ENCODE data around the gene ATF6B.

ATF6B gene

GRCh38 chr6:32173051-32173727 is 45.1 kb upstream of the ATF6B start:
- no peak for DNase-seq (ENCODE audit: low read depth)
- TF ChIP-seq CTCF (IDR thresholded peaks at IDR 0.05; ENCODE audit: low read depth, low read length, missing control alignments), result no peak
- H3K4me3 ChIP-seq (ENCODE audit: low read depth, low read length), result no peak overlapping the region

DNA sequence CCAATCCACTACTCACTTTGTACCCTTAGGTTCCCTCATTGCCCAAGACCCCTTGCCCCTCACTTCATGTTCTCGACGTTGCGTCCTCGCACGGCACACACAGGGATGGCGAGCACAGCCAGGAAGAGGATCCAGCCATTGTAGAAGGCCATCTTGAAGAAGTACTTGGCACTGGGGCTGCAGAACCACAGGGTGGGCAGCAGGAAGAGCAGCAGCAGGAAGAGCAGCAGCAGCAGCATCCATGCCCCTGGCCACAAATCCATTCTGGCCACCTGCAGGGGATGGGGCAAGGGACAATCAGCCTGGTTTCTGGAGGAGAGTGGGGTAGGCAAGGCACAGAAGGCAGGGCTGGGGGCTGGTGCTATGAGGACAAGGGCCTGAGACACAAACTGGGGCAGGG is 43.2 kb upstream of the ATF6B start:
- no peak for TF ChIP-seq CTCF (IDR thresholded peaks at IDR 0.05; ENCODE audit: low read depth, low read length, missing control alignments)
- DNase-seq (ENCODE audit: low read depth), result no peak
- H3K4me3 ChIP-seq (ENCODE audit: low read depth, low read length), result no peak overlapping the region

DNA sequence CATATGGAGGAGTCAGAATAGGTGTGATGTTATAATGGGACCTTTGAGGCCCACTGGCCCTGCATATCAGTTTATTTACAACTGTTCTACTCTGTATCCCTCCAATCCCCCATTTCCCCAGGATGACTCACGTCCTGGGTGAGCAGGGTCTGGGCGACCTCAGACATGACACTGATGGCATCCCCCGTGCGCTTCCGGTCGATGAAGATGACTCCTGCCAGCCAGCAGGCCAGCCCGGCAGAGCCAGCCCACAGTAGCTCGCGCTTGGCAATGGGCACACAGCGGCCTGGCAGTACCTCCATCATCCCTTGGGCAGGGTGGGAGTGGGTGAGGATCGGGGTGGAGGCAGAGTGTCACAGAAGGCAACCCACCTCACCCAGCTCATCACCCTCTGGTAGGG is 42.2 kb upstream of the ATF6B start:
- DNase-seq (ENCODE audit: low read depth), result no peak
- no peak for TF ChIP-seq CTCF (IDR thresholded peaks at IDR 0.05; ENCODE audit: low read depth, low read length, missing control alignments)
- no peak overlapping the region for H3K4me3 ChIP-seq (ENCODE audit: low read depth, low read length)

- TF ChIP-seq CTCF (IDR thresholded peaks at IDR 0.05; ENCODE audit: low read depth, low read length, missing control alignments), result no peak
- DNase-seq (ENCODE audit: low read depth), result no peak
- H3K4me3 ChIP-seq (ENCODE audit: low read depth, low read length), result no peak overlapping the region
These were observed 41.0 kb upstream of the ATF6B start for GRCh38 chr6:32168807-32169591.

- no peak for TF ChIP-seq CTCF (IDR thresholded peaks at IDR 0.05; ENCODE audit: low read depth, low read length, missing control alignments)
- no peak overlapping the region for H3K4me3 ChIP-seq (ENCODE audit: low read depth, low read length)
- DNase-seq (ENCODE audit: low read depth), result no peak
These were observed 40.3 kb upstream of the ATF6B start for GRCh38 chr6:32168350-32168749.

GRCh38 chr6:32167761-32168262 is 39.8 kb upstream of the ATF6B start:
- H3K4me3 ChIP-seq (ENCODE audit: low read depth, low read length), result no peak overlapping the region
- DNase-seq (ENCODE audit: low read depth), result no peak
- TF ChIP-seq CTCF (IDR thresholded peaks at IDR 0.05; ENCODE audit: low read depth, low read length, missing control alignments), result no peak
